MV-4-11 (cell line): ENCODE results near the gene SAMD4B.

Source experiments
- DNase-seq: peaks from one replicate; lab custom pipeline; 2025; lab: John Stamatoyannopoulos, UW

The SAMD4B gene

DNA sequence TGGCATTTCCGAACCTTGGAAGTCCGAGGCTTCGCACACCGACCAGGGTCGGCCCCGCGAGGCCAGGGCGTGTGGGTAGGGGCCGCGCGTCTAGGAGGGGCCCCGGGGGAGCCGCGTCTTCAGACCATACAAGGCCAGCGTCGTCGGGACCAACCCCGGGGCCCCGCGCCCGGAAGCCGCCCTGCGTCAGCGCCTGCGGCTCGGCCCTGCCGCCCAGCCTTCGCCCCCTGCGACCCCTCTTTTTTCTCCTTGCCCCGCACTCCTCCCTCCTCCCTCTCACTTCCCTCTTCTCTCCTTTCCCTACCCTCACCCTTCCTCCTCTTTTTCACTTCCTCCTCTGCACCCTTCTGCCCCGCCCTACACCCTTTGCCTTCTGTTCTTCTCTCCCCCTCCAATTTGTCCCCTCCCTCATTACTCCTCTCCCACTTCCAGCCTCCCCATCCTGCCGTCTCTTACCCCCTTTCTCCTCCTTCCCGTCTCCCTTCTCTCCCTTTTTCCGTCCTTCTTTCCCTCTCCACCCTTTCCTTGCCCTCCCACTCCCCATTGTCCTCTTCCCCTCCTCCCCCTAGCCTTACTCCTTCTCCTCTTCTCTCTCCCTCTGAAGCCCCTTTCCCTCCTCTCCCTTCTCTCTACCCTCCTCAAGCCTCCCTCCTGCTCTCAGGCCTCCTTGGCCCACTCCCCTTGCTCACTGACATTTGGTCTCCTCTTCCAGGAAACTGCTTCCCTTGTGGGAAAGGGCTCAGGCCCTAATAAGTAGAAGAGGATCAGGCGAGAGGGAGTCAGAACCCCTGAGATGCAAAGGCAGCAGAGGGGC lies 68.0 kb downstream of the SAMD4B start:
- DNase-seq: peak; percentile 95

DNA sequence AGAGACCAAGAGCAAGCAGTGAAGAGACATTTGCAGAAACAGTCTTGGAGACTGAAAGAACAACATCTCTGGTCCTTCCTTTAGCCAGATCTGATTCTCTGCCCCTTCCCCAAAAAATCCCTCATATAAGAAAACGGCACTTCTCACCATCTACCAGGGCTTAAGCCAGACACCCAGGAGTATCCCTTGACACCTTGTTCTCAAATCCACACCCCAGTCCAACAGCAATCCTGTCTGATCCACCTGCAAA lies 68.5 kb downstream of the SAMD4B start:
- DNase-seq: no peak

DNA sequence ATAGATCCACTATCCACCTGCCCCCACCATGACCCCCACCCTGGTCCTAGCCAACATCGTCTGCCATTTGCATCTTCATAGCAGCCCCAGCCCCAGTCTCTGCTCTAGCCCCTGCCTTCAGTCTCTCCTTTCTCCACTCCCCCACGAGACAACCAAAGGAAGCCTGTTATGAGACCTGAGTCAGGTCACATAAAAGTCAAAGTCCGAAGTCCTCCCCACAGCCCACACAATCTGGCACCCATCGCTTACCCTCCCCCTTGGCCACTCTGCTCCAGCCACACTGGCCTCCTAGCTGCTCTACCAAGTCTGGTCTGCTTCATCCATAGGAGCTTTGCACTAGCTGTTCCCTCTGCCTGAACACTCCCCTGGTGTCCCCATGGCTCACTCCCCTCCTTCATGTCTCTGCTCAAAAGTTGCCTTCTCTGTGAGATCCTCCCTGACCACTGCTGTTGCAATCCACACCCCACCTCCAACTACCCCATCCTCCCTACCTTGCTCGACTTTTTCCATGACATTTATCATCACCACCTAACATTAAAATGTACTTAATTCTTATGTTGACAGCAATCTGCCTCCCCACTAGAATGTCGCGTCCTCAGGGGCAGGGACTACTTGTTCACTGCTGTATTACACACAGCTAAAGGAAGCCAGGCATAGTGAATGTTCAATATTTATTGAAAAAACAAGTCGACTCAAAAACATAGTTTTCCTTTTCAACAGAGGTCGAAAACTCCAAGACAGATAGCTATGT lies 69.0 kb downstream of the SAMD4B start:
- DNase-seq: peak; percentile 52

- DNase-seq: peak; percentile 96
Measured at GRCh38 chr19:39411832-39412099, 69.5 kb downstream of the SAMD4B start.

- DNase-seq: peak; percentile 100
Measured at GRCh38 chr19:39412100-39412866, 70.1 kb downstream of the SAMD4B start, which contains the start of gene PLEKHG2. Gene PLEKHG2, plus strand, starts transcription at chr19:39412669. Its CDS starts 1,418 bp downstream, at chr19:39414087.

- DNase-seq: no peak
Measured at GRCh38 chr19:39412867-39413271, 70.6 kb downstream of the SAMD4B start.

DNA sequence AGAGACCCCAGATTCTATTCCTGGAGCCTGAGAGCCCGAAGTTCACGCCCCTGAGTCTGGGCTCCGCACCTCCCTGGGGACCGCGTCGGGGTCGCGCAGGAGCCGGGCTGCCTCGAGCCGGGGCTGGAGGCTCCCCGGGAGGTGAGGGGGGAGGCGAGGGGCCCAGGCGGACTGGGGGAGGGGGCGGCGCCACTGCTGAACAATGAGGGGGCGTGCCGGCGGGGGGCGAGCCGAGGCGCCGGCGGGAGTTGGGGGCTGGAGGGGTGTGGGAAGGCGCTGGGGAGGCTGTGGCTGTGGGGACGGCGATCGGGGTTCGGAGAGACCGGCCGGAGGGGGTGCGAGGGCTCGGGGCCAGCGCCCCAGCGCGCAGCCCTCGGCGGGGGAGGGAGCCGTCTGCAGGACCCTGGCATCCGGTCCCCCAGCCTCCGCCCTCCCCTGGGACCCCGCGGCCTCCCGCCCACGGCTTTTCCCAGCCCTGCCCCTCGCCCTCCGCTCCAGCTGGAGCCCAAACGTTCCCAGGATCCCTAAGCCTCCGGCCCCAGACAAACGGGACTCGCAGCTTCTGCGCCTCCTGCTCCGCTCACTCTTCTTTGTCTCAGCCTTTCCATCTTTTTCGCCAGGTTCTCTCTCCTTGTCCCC lies 71.2 kb downstream of the SAMD4B start:
- no peak for DNase-seq

DNA sequence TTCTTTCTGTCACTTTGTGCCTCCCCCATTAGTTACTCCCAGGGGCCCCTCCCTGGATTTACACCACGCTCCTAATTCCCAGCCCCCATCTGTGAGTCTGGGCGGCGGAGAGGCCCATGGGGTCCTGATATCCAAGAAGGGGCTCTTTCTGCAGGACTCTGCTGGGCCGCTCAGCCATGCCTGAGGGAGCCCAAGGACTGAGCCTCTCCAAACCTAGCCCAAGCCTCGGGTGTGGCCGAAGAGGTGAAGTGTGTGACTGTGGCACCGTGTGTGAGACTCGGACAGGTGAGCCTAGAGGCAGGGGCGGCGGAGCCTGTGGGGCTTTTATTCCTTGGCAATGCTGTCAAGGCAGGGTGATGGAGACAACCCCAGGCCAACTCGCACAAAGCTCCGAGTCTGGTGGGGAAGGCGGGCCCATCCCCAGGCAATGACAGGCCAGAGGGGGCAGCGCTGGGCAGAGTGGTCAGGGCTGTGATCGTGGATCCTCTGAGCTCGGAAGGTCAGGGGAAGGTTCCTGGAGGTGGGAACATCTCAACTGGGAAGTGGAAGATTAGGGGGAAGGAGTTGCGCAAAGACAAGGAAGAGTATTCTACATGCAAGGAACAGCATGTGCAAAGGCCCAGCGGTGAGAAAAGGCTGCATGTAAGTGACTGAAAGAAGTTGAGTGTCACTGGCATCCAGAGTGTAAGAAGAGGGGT lies 71.8 kb downstream of the SAMD4B start:
- no peak for DNase-seq

GRCh38 chr19:39415111-39416046 lies 73.2 kb downstream of the SAMD4B start:
- DNase-seq: no peak

- DNase-seq: peak; percentile 26
Measured at GRCh38 chr19:39416152-39417120, 74.2 kb downstream of the SAMD4B start.

DNA sequence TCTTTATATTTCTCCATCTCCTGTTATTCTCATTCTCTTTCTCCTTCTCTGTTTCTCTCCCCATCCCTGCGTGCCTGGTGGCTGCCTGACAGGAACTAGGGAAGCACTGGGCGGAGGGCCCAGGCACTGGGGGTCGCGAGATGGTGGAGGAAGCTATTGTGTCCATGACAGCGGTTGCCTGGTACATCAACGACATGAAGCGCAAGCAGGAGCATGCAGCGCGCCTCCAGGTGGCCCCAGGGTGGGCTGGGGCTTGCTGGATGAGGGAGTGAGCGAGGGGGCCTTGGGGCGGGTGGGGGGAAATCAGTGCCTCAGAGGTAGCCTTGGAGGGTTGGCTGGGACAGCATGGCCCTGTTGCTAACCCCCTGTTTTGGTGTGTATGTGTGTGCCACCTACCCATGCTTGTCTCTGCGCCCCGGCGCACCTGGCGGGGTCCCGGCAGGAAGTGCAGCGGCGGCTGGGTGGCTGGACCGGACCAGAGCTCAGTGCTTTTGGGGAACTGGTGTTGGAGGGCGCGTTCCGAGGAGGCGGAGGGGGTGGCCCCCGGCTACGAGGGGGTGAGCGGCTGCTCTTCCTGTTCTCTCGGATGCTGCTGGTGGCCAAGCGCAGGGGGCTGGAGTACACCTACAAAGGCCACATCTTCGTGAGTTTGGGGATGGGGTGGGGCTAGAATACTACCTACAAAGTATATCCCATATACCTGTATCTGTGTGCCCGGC lies 75.4 kb downstream of the SAMD4B start:
- no peak for DNase-seq

- DNase-seq: no peak
Measured at GRCh38 chr19:39419003-39419402, 76.8 kb downstream of the SAMD4B start.

DNA sequence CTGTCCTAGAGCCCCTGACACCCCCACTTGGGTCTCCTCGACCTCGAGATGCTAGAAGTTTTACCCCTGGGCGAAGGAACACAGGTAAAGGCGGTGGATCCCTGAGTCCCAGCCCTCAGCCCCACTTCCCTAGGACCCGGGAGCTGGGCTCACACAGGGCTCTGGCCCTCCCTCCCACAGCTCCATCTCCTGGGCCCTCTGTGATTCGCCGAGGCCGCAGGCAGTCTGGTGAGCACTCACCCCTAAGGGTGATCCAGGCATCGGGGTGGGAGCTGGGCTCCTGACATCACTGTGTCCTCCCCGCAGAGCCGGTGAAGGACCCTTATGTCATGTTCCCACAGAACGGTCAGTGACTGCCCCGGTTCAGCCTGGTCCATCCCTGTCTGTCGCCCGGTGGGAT lies 78.5 kb downstream of the SAMD4B start:
- DNase-seq: no peak

GRCh38 chr19:39422020-39422419 lies 79.8 kb downstream of the SAMD4B start:
- DNase-seq: no peak

- no peak for DNase-seq
Measured at GRCh38 chr19:39423258-39424086, 81.3 kb downstream of the SAMD4B start.

DNA sequence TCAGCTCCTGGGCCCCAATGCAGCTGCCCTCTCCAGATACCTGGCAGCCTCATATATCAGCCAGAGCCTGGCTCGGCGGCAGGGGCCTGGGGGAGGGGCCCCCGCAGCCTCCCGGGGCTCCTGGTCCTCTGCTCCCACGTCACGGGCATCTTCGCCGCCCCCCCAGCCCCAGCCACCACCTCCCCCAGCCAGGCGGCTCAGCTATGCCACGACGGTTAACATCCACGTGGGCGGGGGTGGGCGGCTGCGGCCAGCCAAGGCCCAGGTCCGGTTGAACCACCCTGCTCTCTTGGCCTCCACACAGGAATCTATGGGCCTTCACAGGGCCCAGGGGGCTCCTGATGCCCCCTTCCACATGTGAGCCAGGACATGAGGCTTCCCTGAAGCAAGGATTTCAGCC lies 82.7 kb downstream of the SAMD4B start:
- no peak for DNase-seq

- no peak for DNase-seq
Measured at GRCh38 chr19:39425744-39426143, 83.5 kb downstream of the SAMD4B start.

- DNase-seq: no peak
Measured at GRCh38 chr19:39426170-39426569, 83.9 kb downstream of the SAMD4B start.
